OCI-LY1 (cell line): ENCODE measurements around the gene FAM83F.

Experiments used
- CTCF ChIP-seq: fragments of 200-600 bp; sonication (generic), shearing (Covaris generic); IDR thresholded peaks from 2 replicates; pipeline ENCODE4 v1.5.1; 2017; ENCODE audit warnings: mild to moderate bottlenecking, antibody characterized with exemption, low read length, moderate library complexity, mixed read lengths
- EZH2 ChIP-seq: fragments of 200-600 bp; sonication (generic), shearing (Covaris generic); IDR thresholded peaks from 2 replicates; pipeline ENCODE4 v1.8.0; 2017; ENCODE audit warnings: borderline replicate concordance, mixed run types, mild to moderate bottlenecking, antibody characterized with exemption, low read length, moderate library complexity, mixed read lengths

- no peak for TF ChIP-seq CTCF
- TF ChIP-seq EZH2, result no peak
These were observed 46.8 kb downstream of the FAM83F start for GRCh38 chr22:40041366-40042137.
